Neural progenitor cell (in vitro differentiated cells): ENCODE data around the gene CCDC3.

Experiments
- EZH2 ChIP-seq: fragments of 200-600 bp; sonication (generic); IDR thresholded peaks from 2 replicates; pipeline ENCODE4 v1.6.1; 2017; ENCODE audit warnings: antibody characterized with exemption, mild to moderate bottlenecking, moderate library complexity
- EZH2phosphoT487 ChIP-seq: fragments of 200-600 bp; sonication (generic); IDR thresholded peaks from 2 replicates; pipeline ENCODE4 v1.6.1; 2017; ENCODE audit warnings: antibody characterized with exemption
- TF ChIP-seq, protein P1 (sequence below): fragments of 200-600 bp; sonication (generic); IDR thresholded peaks from 2 replicates; pipeline ENCODE4 v1.5.1; 2017; ENCODE audit warnings: antibody characterized with exemption, mild to moderate bottlenecking

DNA sequence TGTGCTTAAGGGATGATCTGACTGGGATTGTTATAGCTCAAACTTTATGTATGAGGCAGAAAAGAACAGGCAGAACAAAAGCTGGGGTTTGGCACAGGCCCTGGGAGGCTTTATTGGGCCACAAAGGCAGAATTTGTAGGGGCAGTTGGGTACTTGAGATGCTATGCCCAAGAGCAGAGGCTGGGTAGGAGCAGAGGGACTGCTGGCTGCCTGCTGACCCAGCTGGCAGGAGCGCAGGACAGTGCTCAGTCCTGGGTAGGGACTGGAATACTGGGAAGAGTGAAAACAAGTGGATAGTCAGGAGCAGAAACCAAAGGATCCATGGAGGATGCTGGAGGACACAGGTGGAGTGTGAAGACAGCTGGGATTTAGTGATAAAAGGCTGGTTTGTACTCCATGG is 75.7 kb downstream of the CCDC3 start:
- TF ChIP-seq, protein P1, sequence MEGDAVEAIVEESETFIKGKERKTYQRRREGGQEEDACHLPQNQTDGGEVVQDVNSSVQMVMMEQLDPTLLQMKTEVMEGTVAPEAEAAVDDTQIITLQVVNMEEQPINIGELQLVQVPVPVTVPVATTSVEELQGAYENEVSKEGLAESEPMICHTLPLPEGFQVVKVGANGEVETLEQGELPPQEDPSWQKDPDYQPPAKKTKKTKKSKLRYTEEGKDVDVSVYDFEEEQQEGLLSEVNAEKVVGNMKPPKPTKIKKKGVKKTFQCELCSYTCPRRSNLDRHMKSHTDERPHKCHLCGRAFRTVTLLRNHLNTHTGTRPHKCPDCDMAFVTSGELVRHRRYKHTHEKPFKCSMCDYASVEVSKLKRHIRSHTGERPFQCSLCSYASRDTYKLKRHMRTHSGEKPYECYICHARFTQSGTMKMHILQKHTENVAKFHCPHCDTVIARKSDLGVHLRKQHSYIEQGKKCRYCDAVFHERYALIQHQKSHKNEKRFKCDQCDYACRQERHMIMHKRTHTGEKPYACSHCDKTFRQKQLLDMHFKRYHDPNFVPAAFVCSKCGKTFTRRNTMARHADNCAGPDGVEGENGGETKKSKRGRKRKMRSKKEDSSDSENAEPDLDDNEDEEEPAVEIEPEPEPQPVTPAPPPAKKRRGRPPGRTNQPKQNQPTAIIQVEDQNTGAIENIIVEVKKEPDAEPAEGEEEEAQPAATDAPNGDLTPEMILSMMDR, result no peak
- TF ChIP-seq EZH2 (no peak), EZH2phosphoT487 (no peak)
